Fibroblast of skin of right biceps (primary cell): ENCODE measurements around the gene ZRSR2.

Experiments
- DNase-seq: peaks from one replicate; pipeline ENCODE4 v3.0.0-alpha.2; 2013

Gene ZRSR2

GRCh38 chrX:15854712-15855567, 64.7 kb downstream of the ZRSR2 start, which contains the start of gene AP1S2:
Gene AP1S2 (minus strand): TSS chrX:15854813. CDS start chrX:15852524, 2,289 bp downstream.
- DNase-seq, result peak; percentile 92

- DNase-seq, result no peak
Observed at GRCh38 chrX:15855568-15856221, 65.4 kb downstream of the ZRSR2 start.

DNA sequence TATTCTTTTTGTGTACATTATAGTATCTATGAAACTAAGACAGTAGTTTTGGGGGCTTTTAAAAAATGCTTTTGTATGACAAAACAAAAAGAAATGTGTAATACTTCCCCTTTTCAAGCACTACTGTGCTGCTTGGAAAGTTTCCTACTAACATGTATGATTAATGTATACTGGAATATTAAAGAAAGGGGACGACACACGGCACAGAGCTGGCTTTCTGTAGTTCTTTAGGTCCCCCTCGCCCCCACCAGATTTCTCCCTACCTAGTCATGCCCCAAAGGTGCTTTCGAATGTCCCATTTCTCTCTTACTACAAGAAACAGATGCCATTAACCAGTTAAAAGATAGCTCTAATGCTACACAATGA, 65.9 kb downstream of the ZRSR2 start:
- DNase-seq, result no peak

DNA sequence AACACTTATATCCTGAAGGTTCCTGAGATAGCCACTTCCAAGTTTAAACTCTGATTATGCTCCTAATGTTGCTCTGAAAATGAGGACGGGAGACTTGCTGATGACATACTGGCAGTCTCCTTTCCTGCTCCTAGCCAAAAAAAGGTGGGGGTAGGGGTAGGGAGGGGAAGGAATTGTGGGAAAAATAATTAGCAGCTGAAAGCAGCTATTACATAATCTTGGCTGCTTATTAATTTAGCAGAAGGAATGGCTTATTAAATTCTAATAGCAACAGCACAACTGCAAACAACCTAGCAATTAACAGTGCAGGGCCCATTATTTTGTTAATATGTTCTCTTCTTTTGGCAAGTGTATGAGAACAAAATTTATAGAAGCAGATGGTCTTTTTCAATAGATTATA, 66.4 kb downstream of the ZRSR2 start:
- DNase-seq, result no peak

- DNase-seq, result no peak
Observed at GRCh38 chrX:15858051-15858450, 67.8 kb downstream of the ZRSR2 start.

GRCh38 chrX:15860921-15861320, 70.6 kb downstream of the ZRSR2 start:
- DNase-seq, result no peak

DNA sequence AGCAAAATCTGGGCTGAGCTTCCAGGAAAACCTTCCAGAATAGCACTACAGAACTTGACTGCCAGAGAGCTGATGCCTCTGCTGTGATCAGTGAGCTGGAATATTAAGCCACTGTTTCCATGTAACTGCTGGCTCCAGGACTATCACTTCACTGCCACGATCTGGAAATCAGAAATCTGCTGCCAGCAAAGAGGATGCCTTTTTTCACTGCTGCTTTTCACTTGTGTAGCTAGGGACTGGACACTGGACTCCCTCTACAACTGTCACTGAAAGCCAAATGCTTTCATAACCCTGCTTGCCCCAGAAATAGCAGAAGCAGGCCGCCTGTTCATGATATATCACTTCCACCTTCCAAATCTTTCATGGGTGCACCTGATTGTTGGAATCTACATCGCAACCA, 73.7 kb downstream of the ZRSR2 start:
- DNase-seq, result no peak

DNA sequence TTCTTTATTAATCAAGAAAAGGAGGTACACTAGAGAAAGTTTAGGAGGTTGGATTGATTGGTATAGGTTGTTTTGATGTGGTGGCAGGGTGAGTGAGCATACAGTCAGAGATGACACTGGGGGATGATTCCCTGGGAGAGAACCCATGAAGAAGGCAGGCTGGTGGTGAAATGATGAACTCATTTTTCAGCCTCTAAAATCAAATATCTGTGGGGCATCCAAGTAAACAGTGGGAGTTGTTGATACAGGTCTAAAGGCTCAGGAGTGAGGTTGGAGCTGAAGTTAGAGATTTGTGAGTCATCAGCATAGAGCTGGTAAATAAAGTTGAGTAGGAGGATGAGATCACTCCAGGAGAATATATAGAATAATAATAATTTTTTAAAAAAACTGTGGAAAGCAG, 74.3 kb downstream of the ZRSR2 start:
- DNase-seq, result peak; percentile 15

- no peak for DNase-seq
Observed at GRCh38 chrX:15866147-15866546, 75.9 kb downstream of the ZRSR2 start.

GRCh38 chrX:15869695-15870094, 79.4 kb downstream of the ZRSR2 start:
- no peak for DNase-seq

- DNase-seq, result no peak
Observed at GRCh38 chrX:15870310-15870709, 80.0 kb downstream of the ZRSR2 start.
